ENCODE data around the gene SAMD14.

Gene SAMD14

GRCh38 chr17:50146927-50147665, 17.1 kb upstream of the SAMD14 start:
- DNase-seq: no peak

- peak; percentile 20 for DNase-seq
These were observed 16.4 kb upstream of the SAMD14 start for GRCh38 chr17:50146230-50146926.

GRCh38 chr17:50145532-50146229, 15.7 kb upstream of the SAMD14 start:
- DNase-seq: no peak

GRCh38 chr17:50144845-50145531, 15.0 kb upstream of the SAMD14 start:
- DNase-seq: no peak

- DNase-seq: no peak
These were observed 14.4 kb upstream of the SAMD14 start for GRCh38 chr17:50144355-50144754.

- no peak for DNase-seq
These were observed 13.7 kb upstream of the SAMD14 start for GRCh38 chr17:50143461-50144176.

- no peak for DNase-seq
These were observed 11.8 kb upstream of the SAMD14 start for GRCh38 chr17:50141745-50142110.

- DNase-seq: no peak
These were observed 11.2 kb upstream of the SAMD14 start for GRCh38 chr17:50141026-50141744.

- peak; percentile 81 for DNase-seq
These were observed 10.3 kb upstream of the SAMD14 start for GRCh38 chr17:50139950-50140885.

GRCh38 chr17:50139185-50139783, 9.3 kb upstream of the SAMD14 start:
- DNase-seq: no peak

GRCh38 chr17:50137042-50137441, 7.1 kb upstream of the SAMD14 start:
- no peak for DNase-seq

- DNase-seq: no peak
These were observed 6.2 kb upstream of the SAMD14 start for GRCh38 chr17:50136096-50136687.

GRCh38 chr17:50135316-50136095, 5.5 kb upstream of the SAMD14 start:
- DNase-seq: no peak

- no peak for DNase-seq
These were observed 4.5 kb upstream of the SAMD14 start for GRCh38 chr17:50134206-50135110.

GRCh38 chr17:50133769-50134099, 3.8 kb upstream of the SAMD14 start:
- no peak for DNase-seq

GRCh38 chr17:50133028-50133768, 3.2 kb upstream of the SAMD14 start:
- no peak for DNase-seq

GRCh38 chr17:50132104-50132794, 2.3 kb upstream of the SAMD14 start:
- DNase-seq: no peak

Measured in hematopoietic multipotent progenitor cell treated with erythropoietin and hydrocortisone succinate and interleukin-3 and kit ligand, for 8 days (in vitro differentiated cells).